ENCODE data around the gene LONRF3. TPM values are rescaled to one million over a fixed set of nuclear protein-coding genes. Genes with fewer than 3 reads are reported as not detected.

Gene LONRF3
- total RNA-seq, 1 experiment from 2014 or later, result not detected

GRCh38 chrX:119015407-119016237, 41.2 kb downstream of the LONRF3 start:
- POLR2A ChIA-PET, result interaction anchor here (0.6 to 0.7 kb wide), 3 partner anchors 60 to 139 kb away, joined by 3 to 4 read pairs (median 3); no protein-coding TSS in a partner anchor
- TF ChIP-seq, protein P1, sequence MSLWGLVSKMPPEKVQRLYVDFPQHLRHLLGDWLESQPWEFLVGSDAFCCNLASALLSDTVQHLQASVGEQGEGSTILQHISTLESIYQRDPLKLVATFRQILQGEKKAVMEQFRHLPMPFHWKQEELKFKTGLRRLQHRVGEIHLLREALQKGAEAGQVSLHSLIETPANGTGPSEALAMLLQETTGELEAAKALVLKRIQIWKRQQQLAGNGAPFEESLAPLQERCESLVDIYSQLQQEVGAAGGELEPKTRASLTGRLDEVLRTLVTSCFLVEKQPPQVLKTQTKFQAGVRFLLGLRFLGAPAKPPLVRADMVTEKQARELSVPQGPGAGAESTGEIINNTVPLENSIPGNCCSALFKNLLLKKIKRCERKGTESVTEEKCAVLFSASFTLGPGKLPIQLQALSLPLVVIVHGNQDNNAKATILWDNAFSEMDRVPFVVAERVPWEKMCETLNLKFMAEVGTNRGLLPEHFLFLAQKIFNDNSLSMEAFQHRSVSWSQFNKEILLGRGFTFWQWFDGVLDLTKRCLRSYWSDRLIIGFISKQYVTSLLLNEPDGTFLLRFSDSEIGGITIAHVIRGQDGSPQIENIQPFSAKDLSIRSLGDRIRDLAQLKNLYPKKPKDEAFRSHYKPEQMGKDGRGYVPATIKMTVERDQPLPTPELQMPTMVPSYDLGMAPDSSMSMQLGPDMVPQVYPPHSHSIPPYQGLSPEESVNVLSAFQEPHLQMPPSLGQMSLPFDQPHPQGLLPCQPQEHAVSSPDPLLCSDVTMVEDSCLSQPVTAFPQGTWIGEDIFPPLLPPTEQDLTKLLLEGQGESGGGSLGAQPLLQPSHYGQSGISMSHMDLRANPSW (CRISPR knock-in tag; conservative IDR thresholded peaks at IDR 0.05; ENCODE audit: low read depth), result no peak
- no peak for TF ChIP-seq HMGA2 (CRISPR knock-in tag; IDR thresholded peaks at IDR 0.05)
- no peak for TF ChIP-seq ZNF219 (CRISPR knock-in tag; IDR thresholded peaks at IDR 0.05; ENCODE audit: borderline replicate concordance)
- no peak for TF ChIP-seq NFATC4 (CRISPR knock-in tag; IDR thresholded peaks at IDR 0.05)
- TF ChIP-seq FOXP1 (CRISPR knock-in tag; IDR thresholded peaks at IDR 0.05; ENCODE audit: borderline replicate concordance), result no peak
- TF ChIP-seq, protein P2, sequence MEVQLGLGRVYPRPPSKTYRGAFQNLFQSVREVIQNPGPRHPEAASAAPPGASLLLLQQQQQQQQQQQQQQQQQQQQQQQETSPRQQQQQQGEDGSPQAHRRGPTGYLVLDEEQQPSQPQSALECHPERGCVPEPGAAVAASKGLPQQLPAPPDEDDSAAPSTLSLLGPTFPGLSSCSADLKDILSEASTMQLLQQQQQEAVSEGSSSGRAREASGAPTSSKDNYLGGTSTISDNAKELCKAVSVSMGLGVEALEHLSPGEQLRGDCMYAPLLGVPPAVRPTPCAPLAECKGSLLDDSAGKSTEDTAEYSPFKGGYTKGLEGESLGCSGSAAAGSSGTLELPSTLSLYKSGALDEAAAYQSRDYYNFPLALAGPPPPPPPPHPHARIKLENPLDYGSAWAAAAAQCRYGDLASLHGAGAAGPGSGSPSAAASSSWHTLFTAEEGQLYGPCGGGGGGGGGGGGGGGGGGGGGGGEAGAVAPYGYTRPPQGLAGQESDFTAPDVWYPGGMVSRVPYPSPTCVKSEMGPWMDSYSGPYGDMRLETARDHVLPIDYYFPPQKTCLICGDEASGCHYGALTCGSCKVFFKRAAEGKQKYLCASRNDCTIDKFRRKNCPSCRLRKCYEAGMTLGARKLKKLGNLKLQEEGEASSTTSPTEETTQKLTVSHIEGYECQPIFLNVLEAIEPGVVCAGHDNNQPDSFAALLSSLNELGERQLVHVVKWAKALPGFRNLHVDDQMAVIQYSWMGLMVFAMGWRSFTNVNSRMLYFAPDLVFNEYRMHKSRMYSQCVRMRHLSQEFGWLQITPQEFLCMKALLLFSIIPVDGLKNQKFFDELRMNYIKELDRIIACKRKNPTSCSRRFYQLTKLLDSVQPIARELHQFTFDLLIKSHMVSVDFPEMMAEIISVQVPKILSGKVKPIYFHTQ (CRISPR knock-in tag; IDR thresholded peaks at IDR 0.05), result no peak
- TF ChIP-seq, protein P3, sequence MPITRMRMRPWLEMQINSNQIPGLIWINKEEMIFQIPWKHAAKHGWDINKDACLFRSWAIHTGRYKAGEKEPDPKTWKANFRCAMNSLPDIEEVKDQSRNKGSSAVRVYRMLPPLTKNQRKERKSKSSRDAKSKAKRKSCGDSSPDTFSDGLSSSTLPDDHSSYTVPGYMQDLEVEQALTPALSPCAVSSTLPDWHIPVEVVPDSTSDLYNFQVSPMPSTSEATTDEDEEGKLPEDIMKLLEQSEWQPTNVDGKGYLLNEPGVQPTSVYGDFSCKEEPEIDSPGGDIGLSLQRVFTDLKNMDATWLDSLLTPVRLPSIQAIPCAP (CRISPR knock-in tag; IDR thresholded peaks at IDR 0.05), result no peak
- TF ChIP-seq OVOL2 (CRISPR knock-in tag; IDR thresholded peaks at IDR 0.05; ENCODE audit: borderline replicate concordance), result no peak
- TF ChIP-seq ZNF138 (CRISPR knock-in tag; conservative IDR thresholded peaks at IDR 0.05), result no peak
- no peak for TF ChIP-seq NR2C2 (CRISPR knock-in tag; IDR thresholded peaks at IDR 0.05)
- no peak for TF ChIP-seq USF1 (CRISPR knock-in tag; IDR thresholded peaks at IDR 0.05)
- no peak for TF ChIP-seq KAT7 (CRISPR knock-in tag; IDR thresholded peaks at IDR 0.05; ENCODE audit: borderline replicate concordance)
- TF ChIP-seq, protein P4, sequence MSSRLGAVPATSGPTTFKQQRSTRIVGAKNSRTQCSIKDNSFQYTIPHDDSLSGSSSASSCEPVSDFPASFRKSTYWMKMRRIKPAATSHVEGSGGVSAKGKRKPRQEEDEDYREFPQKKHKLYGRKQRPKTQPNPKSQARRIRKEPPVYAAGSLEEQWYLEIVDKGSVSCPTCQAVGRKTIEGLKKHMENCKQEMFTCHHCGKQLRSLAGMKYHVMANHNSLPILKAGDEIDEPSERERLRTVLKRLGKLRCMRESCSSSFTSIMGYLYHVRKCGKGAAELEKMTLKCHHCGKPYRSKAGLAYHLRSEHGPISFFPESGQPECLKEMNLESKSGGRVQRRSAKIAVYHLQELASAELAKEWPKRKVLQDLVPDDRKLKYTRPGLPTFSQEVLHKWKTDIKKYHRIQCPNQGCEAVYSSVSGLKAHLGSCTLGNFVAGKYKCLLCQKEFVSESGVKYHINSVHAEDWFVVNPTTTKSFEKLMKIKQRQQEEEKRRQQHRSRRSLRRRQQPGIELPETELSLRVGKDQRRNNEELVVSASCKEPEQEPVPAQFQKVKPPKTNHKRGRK (CRISPR knock-in tag; IDR thresholded peaks at IDR 0.05; ENCODE audit: borderline replicate concordance), result no peak
- TF ChIP-seq ZNF532 (CRISPR knock-in tag; IDR thresholded peaks at IDR 0.05; ENCODE audit: borderline replicate concordance), result no peak
- TF ChIP-seq, protein P5, sequence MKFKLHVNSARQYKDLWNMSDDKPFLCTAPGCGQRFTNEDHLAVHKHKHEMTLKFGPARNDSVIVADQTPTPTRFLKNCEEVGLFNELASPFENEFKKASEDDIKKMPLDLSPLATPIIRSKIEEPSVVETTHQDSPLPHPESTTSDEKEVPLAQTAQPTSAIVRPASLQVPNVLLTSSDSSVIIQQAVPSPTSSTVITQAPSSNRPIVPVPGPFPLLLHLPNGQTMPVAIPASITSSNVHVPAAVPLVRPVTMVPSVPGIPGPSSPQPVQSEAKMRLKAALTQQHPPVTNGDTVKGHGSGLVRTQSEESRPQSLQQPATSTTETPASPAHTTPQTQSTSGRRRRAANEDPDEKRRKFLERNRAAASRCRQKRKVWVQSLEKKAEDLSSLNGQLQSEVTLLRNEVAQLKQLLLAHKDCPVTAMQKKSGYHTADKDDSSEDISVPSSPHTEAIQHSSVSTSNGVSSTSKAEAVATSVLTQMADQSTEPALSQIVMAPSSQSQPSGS (CRISPR knock-in tag; IDR thresholded peaks at IDR 0.05; ENCODE audit: borderline replicate concordance, low read depth), result no peak
- no peak for TF ChIP-seq ESRRA (CRISPR knock-in tag; IDR thresholded peaks at IDR 0.05; ENCODE audit: borderline replicate concordance)
- Mint-ChIP-seq H3K27ac (no peak overlapping the region), H3K9me3 (no peaks in the 10 kb centered on the region), H3K4me3 (no peak overlapping the region), H3K27me3 (ENCODE audit: low read depth) (peaks cover 4% of the 10 kb centered on the region), H3K36me3 (no peaks in the 10 kb centered on the region), H3K4me1 (no peaks in the 10 kb centered on the region)
- no peak for DNase-seq (ENCODE audit: low spot score)
- no peak for ATAC-seq
- CTCF ChIA-PET, result interaction anchor here (1.1 kb wide), 1 partner anchor 103 kb away, joined by 3 read pairs; no protein-coding TSS in a partner anchor
